ENCODE results near the gene NAPSA. TPM values are rescaled to one million over a fixed set of nuclear protein-coding genes. Genes with fewer than 3 reads are reported as not detected.

The NAPSA gene
- total and polyA plus RNA-seq, 9 of the 15 experiments (the other 6 are each of a cell fraction or from before 2014, with no cell fraction given): 0.25 to 1.9 (median 0.69) TPM

- TF ChIP-seq ZNF239 (CRISPR knock-in tag; IDR thresholded peaks at IDR 0.05): no peak
- TF ChIP-seq PURB (CRISPR knock-in tag; IDR thresholded peaks at IDR 0.05; ENCODE audit: low read depth): no peak
- TF ChIP-seq ZNF79 (CRISPR knock-in tag; IDR thresholded peaks at IDR 0.05; ENCODE audit: low read depth): no peak
- TF ChIP-seq TRIM24 (IDR thresholded peaks at IDR 0.05): no peak
- peak; percentile 76; the same call in 1 of the 2 replicates for TF ChIP-seq CTBP1 (IDR thresholded peaks at IDR 0.05; ENCODE audit: borderline replicate concordance)
- peak; percentile 73 for TF ChIP-seq RBFOX2 (IDR thresholded peaks at IDR 0.05; ENCODE audit: low read depth, low read length)
- TF ChIP-seq ZNF146 (CRISPR knock-in tag; IDR thresholded peaks at IDR 0.05; ENCODE audit: unreplicated experiment): no peak
- TF ChIP-seq ZNF124 (CRISPR knock-in tag; IDR thresholded peaks at IDR 0.05): no peak
- no peak for TF ChIP-seq ZNF785 (CRISPR knock-in tag; IDR thresholded peaks at IDR 0.05)
- no peak for TF ChIP-seq ZNF408 (CRISPR knock-in tag; IDR thresholded peaks at IDR 0.05; ENCODE audit: low read depth)
- no peak for TF ChIP-seq ZNF324 (CRISPR knock-in tag; IDR thresholded peaks at IDR 0.05)
- TF ChIP-seq FUS (optimal IDR thresholded peaks at IDR 0.05; ENCODE audit: low read depth, low read length): no peak
- no peak; the same call in 1 of the 2 replicates for TF ChIP-seq DPF2 (IDR thresholded peaks at IDR 0.05)
- TF ChIP-seq SRF (CRISPR knock-in tag; IDR thresholded peaks at IDR 0.05): peak in 1 of 2 experiments; percentile 77; a peak in 1 of 4 replicates
- peak; percentile 81 for TF ChIP-seq SMC3 (conservative IDR thresholded peaks at IDR 0.05; ENCODE audit: insufficient read depth, low read depth, low read length)
- 0 out of 2 replicates have a peak, but pooled peaks have one; percentile 7 for TF ChIP-seq BHLHE40 (IDR thresholded peaks at IDR 0.05; ENCODE audit: low read length)
- TF ChIP-seq PHB2 (IDR thresholded peaks at IDR 0.05; ENCODE audit: low read depth): no peak
- TF ChIP-seq NEUROD1 (IDR thresholded peaks at IDR 0.05; ENCODE audit: borderline replicate concordance, low read depth, low read length, partially characterized antibody): peak; percentile 20
- no peak for TF ChIP-seq ZNF347 (CRISPR knock-in tag; IDR thresholded peaks at IDR 0.05; ENCODE audit: low read depth)
- peak; percentile 47 for TF ChIP-seq POLR2B (IDR thresholded peaks at IDR 0.05; ENCODE audit: low read depth, partially characterized antibody)
- TF ChIP-seq ZNF518B (CRISPR knock-in tag; IDR thresholded peaks at IDR 0.05): no peak
- no peak for TF ChIP-seq PYGO2 (tag; IDR thresholded peaks at IDR 0.05)
- TF ChIP-seq SPI1 (IDR thresholded peaks at IDR 0.05; ENCODE audit: borderline replicate concordance, low read depth, low read length): no peak
- no peak for TF ChIP-seq HSF4 (CRISPR knock-in tag; IDR thresholded peaks at IDR 0.05; ENCODE audit: borderline replicate concordance)
- no peak for TF ChIP-seq ZFP91 (CRISPR knock-in tag; IDR thresholded peaks at IDR 0.05)
- no peak for TF ChIP-seq ZNF76 (CRISPR knock-in tag; IDR thresholded peaks at IDR 0.05; ENCODE audit: borderline replicate concordance)
Measured at GRCh38 chr19:50357178-50358100, 8.0 kb downstream of the NAPSA start (continued).

Data from K562 (cell line).